GM12878 (cell line): ENCODE measurements around the gene PMIS2. TPM values are rescaled to one million over a fixed set of nuclear protein-coding genes. Genes with fewer than 3 reads are reported as not detected.

ENCODE experiments used
- ATAC-seq: fragments of 200-7000 bp; cut with Tn5 transposase; 3 replicates; pipeline ENCODE4 v1.9.1; 2020; ENCODE audit warnings: mild to moderate bottlenecking, moderate library complexity
- BruUV-seq: library from RNA; stranded (reverse); fragments of 400-500 nt; replicated peaks from 2 replicates; lab custom pipeline; 2021; lab: Mats Ljungman, UMichigan
- CTCF ChIA-PET: fragments of 300-600 bp; sonication (Branson Sonifier 250); formaldehyde crosslinking; extraction: SDS; loops from one replicate; lab custom pipeline; 2021; ENCODE audit warnings: inconsistent platforms; lab: Yijun Ruan, JAX
- POLR2A ChIA-PET: fragments of 350-600 bp; formaldehyde crosslinking; extraction: SDS; loops from one replicate; lab custom pipeline; 2021; ENCODE audit warnings: inconsistent platforms; lab: Charles Lee
- RAD21 ChIA-PET: fragments of 300-600 bp; sonication (Branson Sonifier 250); formaldehyde crosslinking; loops from one replicate; lab custom pipeline; 2023; ENCODE audit warnings: antibody characterized with exemption; ENCODE audit not compliant: unreplicated experiment; lab: Charles Lee
- SMC1A ChIA-PET: fragments of 300-600 bp; sonication (Branson Sonifier 250); formaldehyde crosslinking; loops from one replicate; lab custom pipeline; 2023; ENCODE audit not compliant: unreplicated experiment, uncharacterized antibody; lab: Charles Lee
- DNase-seq: peaks from one replicate; pipeline ENCODE4 v3.0.0-alpha.2; 2011; ENCODE audit warnings: low read depth, low spot score
- FAIRE-seq: peaks from 3 replicates; lab custom pipeline; 2011; peaks lifted over from hg19 to GRCh38; lab: Jason Lieb, UNC
- H2AFZ ChIP-seq: 2 replicates; pipeline ENCODE4 v1.6.0; 2011; ENCODE audit warnings: low read depth, low read length, control low read depth; ENCODE audit not compliant: control insufficient read depth
- H3K27ac ChIP-seq: 2 replicates; pipeline ENCODE4 v1.5.1; 2011; ENCODE audit warnings: control low read depth; ENCODE audit not compliant: control insufficient read depth, insufficient read depth
- H3K27me3 ChIP-seq, 2 experiments: replicated peaks in 1 of 2; 2 replicates each; pipeline versions ENCODE4 v1.6.0 to v1.6.1; 2011; ENCODE audit warnings: low read length in 1 of 2; ENCODE audit not compliant: control insufficient read depth in 2 of 2, insufficient read depth in 2 of 2
- H3K36me3 ChIP-seq, 2 experiments: 2 replicates each; pipeline ENCODE4 v1.5.1; 2011; ENCODE audit warnings: low read length in 1 of 2; ENCODE audit not compliant: control insufficient read depth in 2 of 2, insufficient read depth in 2 of 2
- H3K4me1 ChIP-seq: 2 replicates; pipeline ENCODE4 v1.6.1; 2011; ENCODE audit warnings: mild to moderate bottlenecking, low read length, moderate library complexity, mixed read lengths; ENCODE audit not compliant: control insufficient read depth, insufficient read depth
- H3K4me2 ChIP-seq: 2 replicates; pipeline ENCODE4 v1.6.0; 2011; ENCODE audit warnings: control low read depth; ENCODE audit not compliant: control insufficient read depth, insufficient read depth
- H3K4me3 ChIP-seq: fragments of 200-600 bp; sonication (generic); 2 replicates; pipeline ENCODE4 v1.5.1; 2016
- H3K79me2 ChIP-seq: 2 replicates; pipeline ENCODE4 v1.6.0; 2011; ENCODE audit warnings: low read length; ENCODE audit not compliant: control insufficient read depth, insufficient read depth
- H3K9ac ChIP-seq: 2 replicates; pipeline ENCODE4 v1.8.0; 2011; ENCODE audit warnings: low read length, control low read depth, mixed read lengths; ENCODE audit not compliant: control insufficient read depth, insufficient read depth
- H3K9me3 ChIP-seq: replicated peaks from 3 replicates; pipeline ENCODE4 v1.5.1; 2011; ENCODE audit warnings: mild to moderate bottlenecking, low read length; ENCODE audit not compliant: control insufficient read depth, insufficient read depth
- H4K20me1 ChIP-seq: 2 replicates; pipeline ENCODE4 v1.6.0; 2011; ENCODE audit not compliant: control insufficient read depth, insufficient read depth
- BMI1 ChIP-seq: fragments of 450-650 bp; IDR thresholded peaks from 2 replicates; pipeline ENCODE4 v1.6.1; 2016; ENCODE audit warnings: mild to moderate bottlenecking, moderate library complexity, borderline replicate concordance
- IRF5 ChIP-seq: fragments of 450-650 bp; IDR thresholded peaks from 2 replicates; pipeline ENCODE4 v1.6.1; 2017; ENCODE audit warnings: borderline replicate concordance
- JUND ChIP-seq: IDR thresholded peaks from 2 replicates; pipeline ENCODE4 v1.6.1; 2012; ENCODE audit warnings: low read depth, mild to moderate bottlenecking, low read length, improper control_type of control experiment, moderate library complexity
- MYC ChIP-seq: IDR thresholded peaks from 2 replicates; pipeline ENCODE4 v1.6.1; 2011; ENCODE audit warnings: mild to moderate bottlenecking, low read length, moderate library complexity, inconsistent platforms; ENCODE audit not compliant: insufficient read depth, insufficient replicate concordance, insufficient read length, severe bottlenecking
- RELA ChIP-seq: fragments of 450-650 bp; IDR thresholded peaks from 2 replicates; pipeline ENCODE4 v1.8.0; 2014; ENCODE audit warnings: borderline replicate concordance; ENCODE audit not compliant: partially characterized antibody
- TARDBP ChIP-seq: IDR thresholded peaks from 2 replicates; pipeline ENCODE4 v1.6.1; 2016; ENCODE audit warnings: borderline replicate concordance
- TBL1XR1 ChIP-seq: IDR thresholded peaks from 2 replicates; pipeline ENCODE4 v1.6.1; 2012; ENCODE audit warnings: low read depth, low read length, improper control_type of control experiment
- TCF3 ChIP-seq: IDR thresholded peaks from 2 replicates; pipeline ENCODE4 v1.6.1; 2012; ENCODE audit warnings: low read depth, mild to moderate bottlenecking, low read length, borderline replicate concordance; ENCODE audit not compliant: insufficient read depth
- ZBED1 ChIP-seq: IDR thresholded peaks from 2 replicates; pipeline ENCODE4 v1.6.1; 2016; ENCODE audit warnings: borderline replicate concordance
- WGBS: methylation state at CpG from one replicate; pipeline ENCODE4 v1.1.6; 2016; ENCODE audit warnings: low lambda C conversion rate; ENCODE audit not compliant: insufficient replicate concordance, insufficient coverage; ENCODE audit errors: missing lambda C conversion rate; 5-methylcytosine and 5-hydroxymethylcytosine counted together
- in situ Hi-C: fragments of 300-500 bp; cut with MboI; formaldehyde crosslinking; loops from 9 replicates; pipeline ENCODE4 v1.14.3; 2018; ENCODE audit warnings: mixed read lengths
- intact Hi-C: fragments of 100-400 bp; cut with micrococcal nuclease; formaldehyde crosslinking; loops from one replicate; pipeline ENCODE4 v1.14.2; 2022; ENCODE audit not compliant: unreplicated experiment
- polyA plus RNA-seq, 11 experiments: library from polyadenylated mRNA; depleted of rRNA in 4 of 11; unstranded in 6 of 11; stranded (reverse) in 5 of 11; fragments of >200 nt; fragmentation: Nextera tagmentation in 4 of 11; fragmentation: Illumina TruSeq in 1 of 11; extraction: Ambion mirVana in 4 of 11; extraction: Trizol in 1 of 11; gene quantifications; 1 replicate in 1 of 11; 2 replicates in 10 of 11; pipeline versions ENCODE4 v1.2.1 to v1.2.3, GENCODE V29; 2011 to 2016; ENCODE audit warnings: inconsistent platforms in 2 of 11, missing spikeins in 2 of 11, low read depth in 1 of 11
- total RNA-seq, 4 experiments: library from RNA; depleted of rRNA in 3 of 4; stranded (reverse); fragments of >200 nt in 3 of 4; fragmentation: Illumina TruSeq in 1 of 4; extraction: Trizol in 1 of 4; gene quantifications; 2 replicates each; pipeline versions ENCODE4 v1.2.1 to v1.2.3, GENCODE V29; 2013 to 2021
- TF ChIP-seq, protein P1 (sequence below): fragments of 450-650 bp; IDR thresholded peaks from 2 replicates; pipeline ENCODE4 v1.6.1; 2016; ENCODE audit warnings: mild to moderate bottlenecking, moderate library complexity, borderline replicate concordance
- TF ChIP-seq, protein P2 (sequence below): fragments of 450-650 bp; IDR thresholded peaks from 2 replicates; pipeline ENCODE4 v1.6.1; 2017; ENCODE audit warnings: mild to moderate bottlenecking, low read depth, inconsistent platforms; ENCODE audit not compliant: poor library complexity, severe bottlenecking
- TF ChIP-seq, protein P3 (sequence below), 3 experiments: IDR thresholded peaks in 2 of 3; conservative IDR thresholded peaks in 1 of 3; 2 replicates each; pipeline ENCODE4 v1.5.1; 2011; ENCODE audit warnings: low read depth in 3 of 3, low read length in 3 of 3, mild to moderate bottlenecking in 3 of 3, control low read depth in 2 of 3, moderate library complexity in 2 of 3, inconsistent platforms in 1 of 3, mixed read lengths in 1 of 3; ENCODE audit not compliant: control insufficient read depth in 2 of 3, insufficient read depth in 1 of 3; ENCODE audit errors: extremely low read depth in 1 of 3

PMIS2 gene
- total and polyA plus RNA-seq, 10 of the 15 experiments (the other 5 are each of a cell fraction or from before 2014, with no cell fraction given), result not detected

GRCh38 chr19:35539314-35539713, 46.7 kb upstream of the PMIS2 start (continued):
- TF ChIP-seq ZBED1, result no peak

DNA sequence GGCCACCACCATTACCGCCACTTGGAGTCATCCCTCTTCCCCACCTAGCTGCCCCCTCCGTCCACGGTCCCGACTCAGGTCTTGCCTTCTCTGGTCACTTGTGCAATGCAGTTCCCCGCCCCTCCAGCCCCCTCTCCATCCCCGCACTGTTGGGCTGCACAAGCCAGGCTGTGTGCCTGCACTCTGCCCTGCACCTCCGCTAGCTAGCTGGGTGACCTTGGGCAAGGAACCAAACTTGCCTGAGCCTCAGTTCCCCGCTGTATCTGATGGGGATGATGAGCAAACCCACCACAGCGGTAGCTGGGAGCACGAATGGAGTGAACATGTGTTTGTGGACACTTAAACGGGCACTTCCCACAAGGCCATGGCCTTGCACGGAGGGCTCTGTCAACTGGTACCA, 46.1 kb upstream of the PMIS2 start:
- 99% methylated on average over 9 of the region's 12 CpGs for WGBS
- no peak for ATAC-seq
- in situ Hi-C loops, result no loop called here
- Histone ChIP-seq H2AFZ (no peak overlapping the region), H3K4me3 (no peak overlapping the region), H3K4me2 (no peak overlapping the region), H3K27ac (no peak overlapping the region), H3K36me3 (peaks cover 0 to 2% of the 10 kb centered on the region in 2 experiments; a peak in 2 of 4 replicates), H3K9me3 (no peaks in the 10 kb centered on the region), H3K4me1 (peaks cover 21% of the 10 kb centered on the region), H4K20me1 (no peaks in the 10 kb centered on the region), H3K27me3 (no peaks in the 10 kb centered on the region), H3K9ac (no peak overlapping the region), H3K79me2 (peaks cover 7% of the 10 kb centered on the region)
- POLR2A ChIA-PET, result interaction anchor here (1.7 kb wide), 1 partner anchor 29 kb away, joined by 6 read pairs; no protein-coding TSS in a partner anchor
- DNase-seq, result no peak
- FAIRE-seq, result no peak
- CTCF ChIA-PET, result interaction anchor here (1.0 to 1.2 kb wide), 4 partner anchors 9 to 187 kb away, joined by 3 to 4 read pairs (median 3); no protein-coding TSS in a partner anchor
- SMC1A ChIA-PET, result interaction anchor here (1.4 kb wide), 1 partner anchor 30 kb away, joined by 9 read pairs; no protein-coding TSS in a partner anchor
- intact Hi-C loops, result no loop called here
- BruUV-seq, result no TSS peak
- RAD21 ChIA-PET, result no interaction called here
- TF ChIP-seq, protein P1, sequence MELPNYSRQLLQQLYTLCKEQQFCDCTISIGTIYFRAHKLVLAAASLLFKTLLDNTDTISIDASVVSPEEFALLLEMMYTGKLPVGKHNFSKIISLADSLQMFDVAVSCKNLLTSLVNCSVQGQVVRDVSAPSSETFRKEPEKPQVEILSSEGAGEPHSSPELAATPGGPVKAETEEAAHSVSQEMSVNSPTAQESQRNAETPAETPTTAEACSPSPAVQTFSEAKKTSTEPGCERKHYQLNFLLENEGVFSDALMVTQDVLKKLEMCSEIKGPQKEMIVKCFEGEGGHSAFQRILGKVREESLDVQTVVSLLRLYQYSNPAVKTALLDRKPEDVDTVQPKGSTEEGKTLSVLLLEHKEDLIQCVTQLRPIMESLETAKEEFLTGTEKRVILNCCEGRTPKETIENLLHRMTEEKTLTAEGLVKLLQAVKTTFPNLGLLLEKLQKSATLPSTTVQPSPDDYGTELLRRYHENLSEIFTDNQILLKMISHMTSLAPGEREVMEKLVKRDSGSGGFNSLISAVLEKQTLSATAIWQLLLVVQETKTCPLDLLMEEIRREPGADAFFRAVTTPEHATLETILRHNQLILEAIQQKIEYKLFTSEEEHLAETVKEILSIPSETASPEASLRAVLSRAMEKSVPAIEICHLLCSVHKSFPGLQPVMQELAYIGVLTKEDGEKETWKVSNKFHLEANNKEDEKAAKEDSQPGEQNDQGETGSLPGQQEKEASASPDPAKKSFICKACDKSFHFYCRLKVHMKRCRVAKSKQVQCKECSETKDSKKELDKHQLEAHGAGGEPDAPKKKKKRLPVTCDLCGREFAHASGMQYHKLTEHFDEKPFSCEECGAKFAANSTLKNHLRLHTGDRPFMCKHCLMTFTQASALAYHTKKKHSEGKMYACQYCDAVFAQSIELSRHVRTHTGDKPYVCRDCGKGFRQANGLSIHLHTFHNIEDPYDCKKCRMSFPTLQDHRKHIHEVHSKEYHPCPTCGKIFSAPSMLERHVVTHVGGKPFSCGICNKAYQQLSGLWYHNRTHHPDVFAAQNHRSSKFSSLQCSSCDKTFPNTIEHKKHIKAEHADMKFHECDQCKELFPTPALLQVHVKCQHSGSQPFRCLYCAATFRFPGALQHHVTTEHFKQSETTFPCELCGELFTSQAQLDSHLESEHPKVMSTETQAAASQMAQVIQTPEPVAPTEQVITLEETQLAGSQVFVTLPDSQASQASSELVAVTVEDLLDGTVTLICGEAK, result no peak
- TF ChIP-seq TBL1XR1 (no peak), RELA (no peak), TCF3 (no peak), BMI1 (no peak), TARDBP (no peak), JUND (no peak), MYC (no peak), IRF5 (no peak)
- TF ChIP-seq, protein P2, sequence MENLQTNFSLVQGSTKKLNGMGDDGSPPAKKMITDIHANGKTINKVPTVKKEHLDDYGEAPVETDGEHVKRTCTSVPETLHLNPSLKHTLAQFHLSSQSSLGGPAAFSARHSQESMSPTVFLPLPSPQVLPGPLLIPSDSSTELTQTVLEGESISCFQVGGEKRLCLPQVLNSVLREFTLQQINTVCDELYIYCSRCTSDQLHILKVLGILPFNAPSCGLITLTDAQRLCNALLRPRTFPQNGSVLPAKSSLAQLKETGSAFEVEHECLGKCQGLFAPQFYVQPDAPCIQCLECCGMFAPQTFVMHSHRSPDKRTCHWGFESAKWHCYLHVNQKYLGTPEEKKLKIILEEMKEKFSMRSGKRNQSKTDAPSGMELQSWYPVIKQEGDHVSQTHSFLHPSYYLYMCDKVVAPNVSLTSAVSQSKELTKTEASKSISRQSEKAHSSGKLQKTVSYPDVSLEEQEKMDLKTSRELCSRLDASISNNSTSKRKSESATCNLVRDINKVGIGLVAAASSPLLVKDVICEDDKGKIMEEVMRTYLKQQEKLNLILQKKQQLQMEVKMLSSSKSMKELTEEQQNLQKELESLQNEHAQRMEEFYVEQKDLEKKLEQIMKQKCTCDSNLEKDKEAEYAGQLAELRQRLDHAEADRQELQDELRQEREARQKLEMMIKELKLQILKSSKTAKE, result no peak
- TF ChIP-seq, protein P3, sequence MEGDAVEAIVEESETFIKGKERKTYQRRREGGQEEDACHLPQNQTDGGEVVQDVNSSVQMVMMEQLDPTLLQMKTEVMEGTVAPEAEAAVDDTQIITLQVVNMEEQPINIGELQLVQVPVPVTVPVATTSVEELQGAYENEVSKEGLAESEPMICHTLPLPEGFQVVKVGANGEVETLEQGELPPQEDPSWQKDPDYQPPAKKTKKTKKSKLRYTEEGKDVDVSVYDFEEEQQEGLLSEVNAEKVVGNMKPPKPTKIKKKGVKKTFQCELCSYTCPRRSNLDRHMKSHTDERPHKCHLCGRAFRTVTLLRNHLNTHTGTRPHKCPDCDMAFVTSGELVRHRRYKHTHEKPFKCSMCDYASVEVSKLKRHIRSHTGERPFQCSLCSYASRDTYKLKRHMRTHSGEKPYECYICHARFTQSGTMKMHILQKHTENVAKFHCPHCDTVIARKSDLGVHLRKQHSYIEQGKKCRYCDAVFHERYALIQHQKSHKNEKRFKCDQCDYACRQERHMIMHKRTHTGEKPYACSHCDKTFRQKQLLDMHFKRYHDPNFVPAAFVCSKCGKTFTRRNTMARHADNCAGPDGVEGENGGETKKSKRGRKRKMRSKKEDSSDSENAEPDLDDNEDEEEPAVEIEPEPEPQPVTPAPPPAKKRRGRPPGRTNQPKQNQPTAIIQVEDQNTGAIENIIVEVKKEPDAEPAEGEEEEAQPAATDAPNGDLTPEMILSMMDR (IDR thresholded peaks at IDR 0.05 in 2 of 3, conservative IDR thresholded peaks at IDR 0.05 in 1 of 3; ENCODE audit: control insufficient read depth in 2 of 3, extremely low read depth in 1 of 3, insufficient read depth in 1 of 3, low read depth in 3 of 3, low read length in 3 of 3), result no peak
